ENCODE results near the gene KLHL20. TPM values are rescaled to one million over a fixed set of nuclear protein-coding genes. Genes with fewer than 3 reads are reported as not detected.
"Not testable (repeated sequence)": the region's sequence is repeated elsewhere in the genome, so short reads cannot be mapped to it uniquely, and the experiment has no call there.

KLHL20 gene
- polyA plus RNA-seq, 2 of the 4 experiments (the other 2 are of a cell fraction) = 11.4 to 15.8 TPM

DNA sequence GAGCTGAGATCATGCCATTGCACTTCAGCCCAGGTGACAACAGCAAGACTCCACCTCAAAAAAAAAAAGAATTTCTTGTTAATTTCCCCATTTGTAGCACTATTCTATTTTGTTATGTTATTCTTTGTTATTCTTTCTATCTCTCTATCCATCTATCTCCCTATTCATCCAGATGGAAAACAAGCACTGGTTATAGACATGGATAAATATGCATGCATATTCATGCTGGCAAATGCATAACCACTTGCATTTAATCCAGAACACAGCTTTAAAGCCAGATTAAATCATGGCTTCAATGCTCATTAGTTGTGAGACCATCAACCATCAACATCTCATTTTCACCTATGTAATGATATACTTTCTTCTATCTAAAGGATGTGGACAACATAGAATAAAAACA, 21.5 kb upstream of the KLHL20 start:
- ChIA-PET POLR2A (no interaction called here), CTCF (interaction anchor here (1.0 kb wide), 1 partner anchor 22 kb away, joined by 4 read pairs; the partner anchor contains the start of gene KLHL20)
- Histone ChIP-seq H3K4me2 (no peak overlapping the region), H3K9me3 (peaks cover 7% of the 10 kb centered on the region; the same call in 2 of the 3 replicates), H3K4me3 (no peak overlapping the region), H3K4me1 (no peaks in the 10 kb centered on the region), H3K27ac (no peak overlapping the region)
- FAIRE-seq (no peak), DNase-seq (ENCODE audit: low read depth in 1 of 2, low spot score in 1 of 2) (no peak), ATAC-seq (no peak)
- TF ChIP-seq, protein P1, sequence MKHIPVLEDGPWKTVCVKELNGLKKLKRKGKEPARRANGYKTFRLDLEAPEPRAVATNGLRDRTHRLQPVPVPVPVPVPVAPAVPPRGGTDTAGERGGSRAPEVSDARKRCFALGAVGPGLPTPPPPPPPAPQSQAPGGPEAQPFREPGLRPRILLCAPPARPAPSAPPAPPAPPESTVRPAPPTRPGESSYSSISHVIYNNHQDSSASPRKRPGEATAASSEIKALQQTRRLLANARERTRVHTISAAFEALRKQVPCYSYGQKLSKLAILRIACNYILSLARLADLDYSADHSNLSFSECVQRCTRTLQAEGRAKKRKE (CRISPR knock-in tag; IDR thresholded peaks at IDR 0.05; ENCODE audit: low read depth) = no peak
- TF ChIP-seq ZFP36 (IDR thresholded peaks at IDR 0.05; ENCODE audit: borderline replicate concordance, partially characterized antibody) = no peak
- TF ChIP-seq, protein P2, sequence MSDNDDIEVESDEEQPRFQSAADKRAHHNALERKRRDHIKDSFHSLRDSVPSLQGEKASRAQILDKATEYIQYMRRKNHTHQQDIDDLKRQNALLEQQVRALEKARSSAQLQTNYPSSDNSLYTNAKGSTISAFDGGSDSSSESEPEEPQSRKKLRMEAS (IDR thresholded peaks at IDR 0.05) = no peak
- no peak for TF ChIP-seq HOXB5 (CRISPR knock-in tag; IDR thresholded peaks at IDR 0.05)
- TF ChIP-seq CHD2 (IDR thresholded peaks at IDR 0.05; ENCODE audit: low read length, partially characterized antibody) = no peak

GRCh38 chr1:173701299-173701698, 13.5 kb upstream of the KLHL20 start:
- WGBS (ENCODE audit: missing lambda C conversion rate) = 43% methylated on average over 6 of the region's 6 CpGs
- H3K4me3 ChIP-seq; DNase-seq (ENCODE audit: low read depth in 1 of 2, low spot score in 1 of 2); H3K27ac ChIP-seq; FAIRE-seq; ATAC-seq; POLR2A ChIA-PET; H3K4me2 ChIP-seq; CTCF ChIA-PET; H3K9me3 ChIP-seq; H3K4me1 ChIP-seq: not testable (repeated sequence)

- DNase-seq (ENCODE audit: low read depth in 1 of 2, low spot score in 1 of 2) = no peak
- no peak overlapping the region for H3K4me2 ChIP-seq
- no peak for FAIRE-seq
- POLR2A ChIA-PET = no interaction called here
- ATAC-seq = no peak
- 69% methylated on average over 1 of the region's 1 CpG for WGBS (ENCODE audit: missing lambda C conversion rate)
- TF ChIP-seq CEBPB (IDR thresholded peaks at IDR 0.05) (no peak), ZSCAN20 (CRISPR knock-in tag; IDR thresholded peaks at IDR 0.05) (no peak), RFX5 (IDR thresholded peaks at IDR 0.05) (no peak), SREBF2 (IDR thresholded peaks at IDR 0.05) (no peak), NFE2L2 (conservative IDR thresholded peaks at IDR 0.05; ENCODE audit: low read length) (no peak), MAZ (IDR thresholded peaks at IDR 0.05; ENCODE audit: borderline replicate concordance, low read depth, low read length) (no peak), RARB (CRISPR knock-in tag; IDR thresholded peaks at IDR 0.05) (no peak), BHLHE40 (IDR thresholded peaks at IDR 0.05; ENCODE audit: low read depth, low read length) (no peak), HEYL (CRISPR knock-in tag; IDR thresholded peaks at IDR 0.05) (no peak), ELK1 (IDR thresholded peaks at IDR 0.05; ENCODE audit: low read depth, low read length) (no peak), MYC (IDR thresholded peaks at IDR 0.05; ENCODE audit: borderline replicate concordance, low read length) (no peak)
- TF ChIP-seq, protein P1 (CRISPR knock-in tag; IDR thresholded peaks at IDR 0.05; ENCODE audit: low read depth) = no peak
- CTCF ChIA-PET = no interaction called here
- H3K9me3 ChIP-seq = no peaks in the 10 kb centered on the region
- no peaks in the 10 kb centered on the region for H3K4me1 ChIP-seq
- no peak overlapping the region for H3K4me3 ChIP-seq
- no peak overlapping the region for H3K27ac ChIP-seq
Observed at GRCh38 chr1:173702736-173703135, 12.0 kb upstream of the KLHL20 start.

GRCh38 chr1:173705117-173705516, 9.7 kb upstream of the KLHL20 start:
- Histone ChIP-seq H3K4me2 (no peak overlapping the region), H3K4me1 (no peaks in the 10 kb centered on the region), H3K27ac (no peak overlapping the region), H3K9me3 (no peaks in the 10 kb centered on the region), H3K4me3 (no peak overlapping the region)
- 33% methylated on average over 5 of the region's 5 CpGs for WGBS (ENCODE audit: missing lambda C conversion rate)
- no peak for ATAC-seq
- no peak for DNase-seq (ENCODE audit: low read depth in 1 of 2, low spot score in 1 of 2)
- ChIA-PET CTCF (no interaction called here), POLR2A (no interaction called here)
- no peak for FAIRE-seq
- TF ChIP-seq HDAC2 (IDR thresholded peaks at IDR 0.05) (no peak), PHF8 (IDR thresholded peaks at IDR 0.05; ENCODE audit: borderline replicate concordance, low read depth) (no peak), HEYL (CRISPR knock-in tag; IDR thresholded peaks at IDR 0.05) (no peak), CTCF (IDR thresholded peaks at IDR 0.05) (no peak)

All from A549 (cell line).